ENCODE data around the gene MIOS. TPM values are rescaled to one million over a fixed set of nuclear protein-coding genes. Genes with fewer than 3 reads are reported as not detected.
A peak's percentile ranks its signal among the peaks of the same experiment; 100 is the strongest.

The MIOS gene
- total RNA-seq, 1 donor from 2014 or later: 33.7 TPM

DNA sequence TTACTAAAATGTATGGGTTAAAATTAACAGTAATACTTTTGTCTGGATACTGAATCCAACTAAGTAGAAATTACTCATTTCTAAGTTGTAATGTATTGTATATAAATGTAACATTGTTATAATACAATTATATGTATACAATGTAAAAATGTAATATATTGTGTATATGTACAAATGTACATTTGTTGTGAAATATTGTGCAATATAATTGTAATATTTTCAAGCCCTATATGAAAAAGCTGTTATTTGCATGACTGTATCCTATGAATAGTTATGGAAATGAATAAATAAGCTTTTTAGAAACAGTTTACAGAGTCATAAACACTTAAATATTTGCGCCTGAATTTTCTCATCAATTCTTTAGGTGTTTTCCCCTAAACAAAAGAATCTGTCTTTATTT lies 53.6 kb downstream of the MIOS start:
- TF ChIP-seq, protein P1, sequence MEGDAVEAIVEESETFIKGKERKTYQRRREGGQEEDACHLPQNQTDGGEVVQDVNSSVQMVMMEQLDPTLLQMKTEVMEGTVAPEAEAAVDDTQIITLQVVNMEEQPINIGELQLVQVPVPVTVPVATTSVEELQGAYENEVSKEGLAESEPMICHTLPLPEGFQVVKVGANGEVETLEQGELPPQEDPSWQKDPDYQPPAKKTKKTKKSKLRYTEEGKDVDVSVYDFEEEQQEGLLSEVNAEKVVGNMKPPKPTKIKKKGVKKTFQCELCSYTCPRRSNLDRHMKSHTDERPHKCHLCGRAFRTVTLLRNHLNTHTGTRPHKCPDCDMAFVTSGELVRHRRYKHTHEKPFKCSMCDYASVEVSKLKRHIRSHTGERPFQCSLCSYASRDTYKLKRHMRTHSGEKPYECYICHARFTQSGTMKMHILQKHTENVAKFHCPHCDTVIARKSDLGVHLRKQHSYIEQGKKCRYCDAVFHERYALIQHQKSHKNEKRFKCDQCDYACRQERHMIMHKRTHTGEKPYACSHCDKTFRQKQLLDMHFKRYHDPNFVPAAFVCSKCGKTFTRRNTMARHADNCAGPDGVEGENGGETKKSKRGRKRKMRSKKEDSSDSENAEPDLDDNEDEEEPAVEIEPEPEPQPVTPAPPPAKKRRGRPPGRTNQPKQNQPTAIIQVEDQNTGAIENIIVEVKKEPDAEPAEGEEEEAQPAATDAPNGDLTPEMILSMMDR (IDR thresholded peaks at IDR 0.05; ENCODE audit: unreplicated experiment): no peak
- no peaks in the 10 kb centered on the region for H3K4me1 Mint-ChIP-seq
- H3K27me3 Mint-ChIP-seq (ENCODE audit: low read depth): peaks cover 3% of the 10 kb centered on the region

DNA sequence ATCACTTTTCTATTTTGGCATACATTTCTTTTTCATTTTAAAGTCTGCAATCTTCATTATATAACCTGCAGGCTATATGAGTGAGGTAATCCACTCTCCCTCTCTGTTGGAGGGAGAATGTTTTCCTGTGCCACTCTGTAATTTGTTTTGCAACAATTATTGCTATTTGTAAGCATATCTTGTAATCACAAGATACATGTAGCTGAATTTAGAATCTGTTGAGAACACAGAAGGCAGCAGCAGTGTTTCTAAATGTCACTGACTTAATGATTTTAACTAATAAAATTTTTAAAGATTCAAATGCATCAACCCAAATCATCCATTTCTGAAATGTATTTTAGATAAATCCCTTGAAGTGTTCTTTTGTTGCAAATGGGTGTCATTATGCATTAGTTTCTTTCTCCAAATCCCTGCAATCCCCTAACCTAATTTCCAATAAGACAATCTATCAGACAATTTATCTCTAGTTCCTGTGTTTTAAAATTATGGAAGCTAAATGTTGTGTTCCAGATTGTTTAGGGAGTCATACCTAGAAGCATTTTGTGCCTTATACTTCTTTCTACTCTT lies 54.0 kb downstream of the MIOS start:
- Mint-ChIP-seq H3K36me3 (peaks cover under 1% of the 10 kb centered on the region), H3K9me3 (peaks cover 2% of the 10 kb centered on the region), H3K27ac (no peak overlapping the region), H3K27me3 (ENCODE audit: low read depth) (peaks cover 3% of the 10 kb centered on the region), H3K4me3 (no peak overlapping the region), H3K4me1 (no peaks in the 10 kb centered on the region)
- TF ChIP-seq, protein P1 (IDR thresholded peaks at IDR 0.05; ENCODE audit: unreplicated experiment): no peak
- DNase-seq (ENCODE audit: low spot score in 2 of 2, unreplicated experiment in 2 of 2): no peak

More for the DNA sequence above, 53.6 kb downstream of the MIOS start:
- Mint-ChIP-seq H3K4me3 (no peak overlapping the region), H3K36me3 (no peaks in the 10 kb centered on the region), H3K27ac (no peak overlapping the region), H3K9me3 (no peaks in the 10 kb centered on the region)
- DNase-seq (ENCODE audit: low spot score in 2 of 2, unreplicated experiment in 2 of 2): no peak

DNA sequence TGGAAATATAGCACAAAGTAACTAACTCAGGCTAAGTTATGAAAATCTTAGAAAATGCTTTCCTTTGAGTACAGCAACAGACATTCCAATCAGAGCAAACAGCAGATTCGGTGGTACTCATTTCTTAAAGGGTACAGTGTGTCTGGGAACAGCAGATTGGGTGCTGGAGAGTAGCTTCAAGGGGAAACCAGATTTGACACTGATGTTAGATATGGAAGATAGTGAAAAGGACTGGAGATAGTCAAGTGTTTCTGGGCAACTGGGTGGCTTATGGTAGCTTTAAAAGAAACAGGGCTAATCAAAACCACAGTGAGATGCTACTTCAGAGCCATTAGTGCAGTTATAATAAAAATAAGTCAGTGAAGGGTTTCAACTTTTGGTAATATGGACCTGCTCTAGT lies 61.8 kb downstream of the MIOS start:
- DNase-seq (ENCODE audit: low spot score in 2 of 2, unreplicated experiment in 2 of 2): no peak
- Mint-ChIP-seq H3K36me3 (peaks cover 4% of the 10 kb centered on the region), H3K9me3 (peaks cover 29% of the 10 kb centered on the region), H3K4me1 (no peaks in the 10 kb centered on the region), H3K27ac (no peak overlapping the region), H3K4me3 (no peak overlapping the region), H3K27me3 (ENCODE audit: low read depth) (no peaks in the 10 kb centered on the region)
- TF ChIP-seq, protein P1 (IDR thresholded peaks at IDR 0.05; ENCODE audit: unreplicated experiment): no peak

DNA sequence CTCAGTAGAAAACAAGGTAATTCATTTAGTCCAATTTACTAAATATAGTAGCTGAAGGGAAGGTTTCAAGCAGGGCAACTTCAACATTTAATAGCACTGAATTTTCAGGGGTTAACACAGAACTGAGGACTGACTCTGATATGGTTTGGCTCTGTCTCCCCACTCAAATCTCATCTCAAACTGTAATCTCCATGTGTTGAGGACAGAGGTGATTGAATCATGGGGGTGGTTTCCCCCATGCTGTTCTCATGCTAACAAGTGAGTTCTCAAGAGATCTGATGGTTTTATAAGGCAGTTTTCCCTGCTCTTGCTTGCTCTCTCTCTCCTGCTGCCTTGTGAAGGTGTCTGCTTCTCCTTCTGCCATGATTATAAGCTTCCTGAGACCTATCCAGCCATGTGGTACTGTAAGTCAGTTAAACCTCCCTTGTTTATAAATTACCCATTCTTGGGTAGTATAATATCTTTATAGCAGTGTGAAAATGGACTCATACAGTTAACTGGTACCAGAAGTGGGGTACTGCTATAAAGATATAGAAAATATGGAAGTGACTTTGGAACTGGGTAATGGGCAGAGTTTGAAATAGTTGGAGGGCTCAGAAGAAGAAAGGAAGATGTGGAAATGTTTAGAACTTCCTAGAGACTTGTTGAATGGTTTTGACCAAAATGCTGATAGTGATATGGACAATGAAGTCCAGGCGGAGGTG lies 64.1 kb downstream of the MIOS start:
- Mint-ChIP-seq H3K27ac (no peak overlapping the region), H3K36me3 (peaks cover 3% of the 10 kb centered on the region), H3K4me3 (no peak overlapping the region), H3K9me3 (peaks cover 27% of the 10 kb centered on the region), H3K27me3 (ENCODE audit: low read depth) (no peaks in the 10 kb centered on the region), H3K4me1 (no peaks in the 10 kb centered on the region)
- no peak for DNase-seq (ENCODE audit: low spot score in 2 of 2, unreplicated experiment in 2 of 2)
- TF ChIP-seq, protein P1 (IDR thresholded peaks at IDR 0.05; ENCODE audit: unreplicated experiment): no peak

DNA sequence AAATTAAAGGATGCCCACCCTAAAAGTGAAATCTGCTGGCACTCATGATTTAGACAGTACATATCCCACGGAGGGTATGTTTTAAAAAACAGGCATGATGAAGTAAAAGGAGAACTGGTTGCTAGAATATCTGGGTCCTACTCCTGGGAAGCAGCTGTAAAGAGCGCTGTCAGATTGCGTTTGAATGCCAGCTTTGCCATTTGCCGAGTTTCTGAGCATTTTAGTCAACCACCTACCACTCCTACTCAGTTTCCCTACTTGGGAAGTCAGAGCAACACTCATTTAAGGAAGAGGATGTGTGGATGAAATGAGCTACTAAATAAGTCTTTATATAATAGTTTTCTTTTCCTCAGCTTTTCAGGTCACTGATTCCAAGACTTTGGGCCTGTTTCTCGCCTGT lies 72.7 kb downstream of the MIOS start:
- Mint-ChIP-seq H3K4me1 (peaks cover 22% of the 10 kb centered on the region), H3K27ac (peak overlapping the region; percentile 98), H3K36me3 (peaks cover 3% of the 10 kb centered on the region), H3K9me3 (no peaks in the 10 kb centered on the region), H3K27me3 (ENCODE audit: low read depth) (no peaks in the 10 kb centered on the region), H3K4me3 (peak overlapping the region; percentile 96)
- no peak for DNase-seq (ENCODE audit: low spot score in 2 of 2, unreplicated experiment in 2 of 2)
- TF ChIP-seq, protein P1 (IDR thresholded peaks at IDR 0.05; ENCODE audit: unreplicated experiment): no peak

All from mesothelial cell of epicardium (in vitro differentiated cells).